ENCODE data around the gene IFIT2. TPM values are rescaled to one million over a fixed set of nuclear protein-coding genes. Genes with fewer than 3 reads are reported as not detected.

The IFIT2 gene
- total RNA-seq, 1 experiment from 2014 or later = 1.7 TPM

- peaks cover 14% of the 10 kb centered on the region for H3K4me1 ChIP-seq (ENCODE audit: insufficient read depth, low read length, poor library complexity, severe bottlenecking)
- no peak overlapping the region for H3K27ac ChIP-seq (ENCODE audit: low read depth, low read length, poor library complexity, severe bottlenecking)
- no peaks in the 10 kb centered on the region for H3K36me3 ChIP-seq (ENCODE audit: insufficient read depth, low read length, poor library complexity, severe bottlenecking)
- ChIA-PET CTCF (no interaction called here), POLR2A (ENCODE audit: low non-redundant PET) (no interaction called here)
- no peak for DNase-seq (ENCODE audit: low spot score)
- H3K4me3 ChIP-seq (ENCODE audit: low read depth, low read length, poor library complexity, severe bottlenecking) = no peak overlapping the region
- BruUV-seq (replicated peaks) = no TSS peak
- H3K27me3 ChIP-seq (replicated peaks; ENCODE audit: insufficient read depth, low read depth, low read length, poor library complexity) = no peaks in the 10 kb centered on the region
- intact Hi-C loops (cut with micrococcal nuclease; ENCODE audit: unreplicated experiment) = no loop called here
- no peaks in the 10 kb centered on the region for H3K9me3 ChIP-seq (ENCODE audit: low read depth, low read length, poor library complexity, severe bottlenecking)
- TF ChIP-seq EZH2 (IDR thresholded peaks at IDR 0.05; ENCODE audit: borderline replicate concordance, low read depth, low read length, poor library complexity, severe bottlenecking) = no peak
- TF ChIP-seq, protein P1, sequence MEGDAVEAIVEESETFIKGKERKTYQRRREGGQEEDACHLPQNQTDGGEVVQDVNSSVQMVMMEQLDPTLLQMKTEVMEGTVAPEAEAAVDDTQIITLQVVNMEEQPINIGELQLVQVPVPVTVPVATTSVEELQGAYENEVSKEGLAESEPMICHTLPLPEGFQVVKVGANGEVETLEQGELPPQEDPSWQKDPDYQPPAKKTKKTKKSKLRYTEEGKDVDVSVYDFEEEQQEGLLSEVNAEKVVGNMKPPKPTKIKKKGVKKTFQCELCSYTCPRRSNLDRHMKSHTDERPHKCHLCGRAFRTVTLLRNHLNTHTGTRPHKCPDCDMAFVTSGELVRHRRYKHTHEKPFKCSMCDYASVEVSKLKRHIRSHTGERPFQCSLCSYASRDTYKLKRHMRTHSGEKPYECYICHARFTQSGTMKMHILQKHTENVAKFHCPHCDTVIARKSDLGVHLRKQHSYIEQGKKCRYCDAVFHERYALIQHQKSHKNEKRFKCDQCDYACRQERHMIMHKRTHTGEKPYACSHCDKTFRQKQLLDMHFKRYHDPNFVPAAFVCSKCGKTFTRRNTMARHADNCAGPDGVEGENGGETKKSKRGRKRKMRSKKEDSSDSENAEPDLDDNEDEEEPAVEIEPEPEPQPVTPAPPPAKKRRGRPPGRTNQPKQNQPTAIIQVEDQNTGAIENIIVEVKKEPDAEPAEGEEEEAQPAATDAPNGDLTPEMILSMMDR (conservative IDR thresholded peaks at IDR 0.05; ENCODE audit: low read depth, low read length) = no peak
These were observed 36.9 kb downstream of the IFIT2 start for GRCh38 chr10:89338713-89339112.

DNA sequence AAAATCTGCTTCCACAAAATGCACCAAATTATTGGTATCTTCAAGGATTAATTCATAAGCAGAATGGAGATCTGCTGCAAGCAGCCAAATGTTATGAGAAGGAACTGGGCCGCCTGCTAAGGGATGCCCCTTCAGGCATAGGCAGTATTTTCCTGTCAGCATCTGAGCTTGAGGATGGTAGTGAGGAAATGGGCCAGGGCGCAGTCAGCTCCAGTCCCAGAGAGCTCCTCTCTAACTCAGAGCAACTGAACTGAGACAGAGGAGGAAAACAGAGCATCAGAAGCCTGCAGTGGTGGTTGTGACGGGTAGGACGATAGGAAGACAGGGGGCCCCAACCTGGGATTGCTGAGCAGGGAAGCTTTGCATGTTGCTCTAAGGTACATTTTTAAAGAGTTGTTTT lies 38.0 kb downstream of the IFIT2 start:
- Histone ChIP-seq H3K27ac (ENCODE audit: low read depth, low read length, poor library complexity, severe bottlenecking) (no peak overlapping the region), H3K4me3 (ENCODE audit: low read depth, low read length, poor library complexity, severe bottlenecking) (no peak overlapping the region), H3K27me3 (replicated peaks; ENCODE audit: insufficient read depth, low read depth, low read length, poor library complexity) (no peaks in the 10 kb centered on the region), H3K4me1 (ENCODE audit: insufficient read depth, low read length, poor library complexity, severe bottlenecking) (peaks cover 9% of the 10 kb centered on the region), H3K36me3 (ENCODE audit: insufficient read depth, low read length, poor library complexity, severe bottlenecking) (no peaks in the 10 kb centered on the region), H3K9me3 (ENCODE audit: low read depth, low read length, poor library complexity, severe bottlenecking) (no peaks in the 10 kb centered on the region)
- BruUV-seq (replicated peaks) = no TSS peak
- DNase-seq (ENCODE audit: low spot score) = no peak
- TF ChIP-seq, protein P1 (conservative IDR thresholded peaks at IDR 0.05; ENCODE audit: low read depth, low read length) = no peak
- no peak for TF ChIP-seq EZH2 (IDR thresholded peaks at IDR 0.05; ENCODE audit: borderline replicate concordance, low read depth, low read length, poor library complexity, severe bottlenecking)
- ChIA-PET POLR2A (ENCODE audit: low non-redundant PET) (no interaction called here), CTCF (no interaction called here)
- intact Hi-C loops (cut with micrococcal nuclease; ENCODE audit: unreplicated experiment) = no loop called here

DNA sequence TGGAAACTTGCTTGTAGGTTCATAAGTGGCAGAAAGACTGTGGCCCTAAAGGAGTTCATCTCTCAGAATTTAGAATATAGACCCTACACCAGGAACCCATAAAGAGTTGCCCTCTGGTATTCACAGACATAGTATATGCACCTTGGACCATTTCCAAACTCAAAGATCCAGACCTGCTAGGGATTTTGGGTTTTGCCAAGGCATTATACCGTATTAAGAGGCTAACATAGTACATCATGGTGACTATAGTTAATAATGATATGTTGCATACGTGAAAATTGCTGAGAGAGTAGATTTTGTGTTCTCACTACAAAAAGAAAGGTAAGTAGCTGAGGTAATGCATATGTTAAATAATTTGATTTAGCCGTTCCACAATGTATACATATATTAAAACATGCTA lies 39.8 kb downstream of the IFIT2 start:
- Histone ChIP-seq H3K27ac (ENCODE audit: low read depth, low read length, poor library complexity, severe bottlenecking) (no peak overlapping the region), H3K4me1 (ENCODE audit: insufficient read depth, low read length, poor library complexity, severe bottlenecking) (peaks cover 21% of the 10 kb centered on the region), H3K36me3 (ENCODE audit: insufficient read depth, low read length, poor library complexity, severe bottlenecking) (no peaks in the 10 kb centered on the region), H3K9me3 (ENCODE audit: low read depth, low read length, poor library complexity, severe bottlenecking) (no peaks in the 10 kb centered on the region), H3K4me3 (ENCODE audit: low read depth, low read length, poor library complexity, severe bottlenecking) (no peak overlapping the region), H3K27me3 (replicated peaks; ENCODE audit: insufficient read depth, low read depth, low read length, poor library complexity) (no peaks in the 10 kb centered on the region)
- TF ChIP-seq, protein P1 (conservative IDR thresholded peaks at IDR 0.05; ENCODE audit: low read depth, low read length) = no peak
- TF ChIP-seq EZH2 (IDR thresholded peaks at IDR 0.05; ENCODE audit: borderline replicate concordance, low read depth, low read length, poor library complexity, severe bottlenecking) = no peak
- ChIA-PET CTCF (no interaction called here), POLR2A (ENCODE audit: low non-redundant PET) (no interaction called here)
- intact Hi-C loops (cut with micrococcal nuclease; ENCODE audit: unreplicated experiment) = no loop called here
- BruUV-seq (replicated peaks) = no TSS peak
- no peak for DNase-seq (ENCODE audit: low spot score)

Measured in A673 (cell line).